Testis (tissue), 2 donors: ENCODE data around the gene RGS6.

Source experiments
- POLR2A ChIP-seq: fragments of 450-650 bp; IDR thresholded peaks from one replicate; pipeline ENCODE4 v1.6.1; 2017; ENCODE audit warnings: antibody characterized with exemption, mild to moderate bottlenecking, moderate library complexity
- TF ChIP-seq, protein P1 (sequence below), 3 experiments: fragments of 450-650 bp in 2 of 3; fragments of 200-600 bp in 1 of 3; sonication (generic) in 1 of 3; IDR thresholded peaks; one replicate each; pipeline ENCODE4 v1.5.1; 2016 to 2019; ENCODE audit warnings: antibody characterized with exemption in 3 of 3, mild to moderate bottlenecking in 2 of 3, moderate library complexity in 1 of 3

DNA sequence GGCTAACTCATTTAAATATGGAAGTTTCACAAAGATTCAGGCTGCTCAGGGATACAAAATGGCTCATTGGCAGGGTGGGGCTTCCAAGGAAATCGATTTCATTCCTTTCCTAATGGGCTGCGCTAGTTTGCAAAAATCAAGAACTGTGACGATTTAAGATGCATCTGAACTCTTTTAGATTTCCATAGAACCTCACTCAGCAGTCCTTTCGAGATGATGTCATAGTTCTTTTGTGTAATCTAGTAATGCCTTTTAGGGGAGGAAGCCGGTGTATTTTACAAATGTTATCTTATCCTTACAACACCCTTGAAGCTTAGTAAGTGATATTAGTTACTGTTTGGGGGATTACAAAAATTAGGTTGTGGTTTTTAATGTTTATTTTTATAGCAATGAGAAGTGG, 239.8 kb downstream of the RGS6 start:
- TF ChIP-seq, protein P1, sequence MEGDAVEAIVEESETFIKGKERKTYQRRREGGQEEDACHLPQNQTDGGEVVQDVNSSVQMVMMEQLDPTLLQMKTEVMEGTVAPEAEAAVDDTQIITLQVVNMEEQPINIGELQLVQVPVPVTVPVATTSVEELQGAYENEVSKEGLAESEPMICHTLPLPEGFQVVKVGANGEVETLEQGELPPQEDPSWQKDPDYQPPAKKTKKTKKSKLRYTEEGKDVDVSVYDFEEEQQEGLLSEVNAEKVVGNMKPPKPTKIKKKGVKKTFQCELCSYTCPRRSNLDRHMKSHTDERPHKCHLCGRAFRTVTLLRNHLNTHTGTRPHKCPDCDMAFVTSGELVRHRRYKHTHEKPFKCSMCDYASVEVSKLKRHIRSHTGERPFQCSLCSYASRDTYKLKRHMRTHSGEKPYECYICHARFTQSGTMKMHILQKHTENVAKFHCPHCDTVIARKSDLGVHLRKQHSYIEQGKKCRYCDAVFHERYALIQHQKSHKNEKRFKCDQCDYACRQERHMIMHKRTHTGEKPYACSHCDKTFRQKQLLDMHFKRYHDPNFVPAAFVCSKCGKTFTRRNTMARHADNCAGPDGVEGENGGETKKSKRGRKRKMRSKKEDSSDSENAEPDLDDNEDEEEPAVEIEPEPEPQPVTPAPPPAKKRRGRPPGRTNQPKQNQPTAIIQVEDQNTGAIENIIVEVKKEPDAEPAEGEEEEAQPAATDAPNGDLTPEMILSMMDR (IDR thresholded peaks at IDR 0.05), result no peak
- TF ChIP-seq POLR2A, result no peak
